NCI-H2107 (cell line): Measurements from ENCODE around the gene LENEP.

Experiments
- DNase-seq: peaks from one replicate; lab custom pipeline; 2025; lab: John Stamatoyannopoulos, UW

Gene LENEP

DNA sequence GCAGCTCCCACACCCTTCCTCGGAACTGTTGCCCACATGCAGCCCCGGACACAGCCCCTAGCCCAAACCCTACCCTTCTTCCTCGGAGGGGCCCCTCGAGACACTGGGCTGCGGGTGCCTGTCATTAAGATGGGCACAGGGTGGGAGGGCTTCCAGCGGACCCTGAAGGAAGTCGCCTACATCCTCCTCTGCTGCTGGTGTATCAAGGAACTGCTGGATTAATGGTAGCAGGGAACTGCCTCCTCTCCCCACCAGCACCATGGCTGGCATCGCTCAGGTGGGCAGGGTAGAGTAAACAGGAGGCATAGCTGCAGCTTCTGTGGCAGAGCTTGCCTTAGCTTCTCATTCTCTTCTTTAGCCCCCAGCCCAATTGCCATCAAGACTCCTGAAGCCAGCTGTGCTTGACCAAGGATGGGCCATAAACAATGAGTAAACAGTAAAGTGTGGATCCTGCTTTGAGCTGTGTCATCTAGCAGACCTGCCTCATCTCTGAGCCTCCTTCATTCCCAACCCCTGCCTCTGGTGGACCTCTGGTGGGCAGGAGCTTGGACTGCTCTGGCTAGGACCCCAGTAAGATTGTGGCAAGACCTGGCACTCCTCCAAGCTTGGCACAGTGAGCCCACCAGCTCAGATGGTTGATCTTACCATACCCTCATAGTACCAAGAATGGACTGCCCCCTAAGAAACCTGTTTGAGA is at the start of gene LENEP:
Gene LENEP, plus strand, starts transcription at position 15 of the 697 bp plus-strand sequence. Its CDS starts 22 bp downstream, at position 37.
- no peak for DNase-seq

GRCh38 chr1:154943649-154944400 is 49.6 kb upstream of the LENEP start:
- no peak for DNase-seq

DNA sequence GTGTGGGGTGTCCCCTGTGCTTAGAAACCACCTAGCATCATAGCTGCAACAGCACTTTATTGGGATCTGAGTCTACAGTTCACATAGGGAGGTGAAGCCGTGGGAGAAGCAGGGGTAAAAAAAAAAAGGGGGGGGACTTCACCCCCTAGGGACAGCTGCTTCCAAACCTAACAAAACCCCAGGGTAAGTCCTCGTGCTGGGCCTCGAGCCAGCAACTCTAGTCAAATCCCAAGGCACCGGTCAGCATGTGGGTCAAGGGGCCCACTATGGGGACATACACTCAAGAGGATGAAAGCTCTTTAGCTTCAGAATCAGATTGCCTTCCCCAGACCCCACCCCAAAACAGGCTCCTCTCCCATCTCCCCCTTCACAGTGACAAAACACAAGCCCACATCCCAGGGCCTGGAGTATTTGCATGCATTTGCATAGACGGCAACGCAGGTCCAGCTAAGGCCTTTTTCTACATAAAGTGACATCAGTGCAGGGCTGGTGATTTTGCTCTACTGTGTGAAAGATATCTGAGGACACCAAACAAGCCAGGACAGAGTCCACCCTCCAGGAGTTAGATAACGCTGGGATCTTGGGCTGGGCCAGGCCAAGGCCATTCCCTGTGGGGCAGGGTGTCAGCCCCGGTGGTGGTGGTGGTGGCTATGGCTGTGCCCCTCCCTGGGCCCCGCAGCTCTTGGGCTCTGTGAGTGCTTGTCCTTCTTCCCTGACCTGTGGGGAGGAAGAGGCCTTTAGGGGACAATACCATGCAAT is 48.8 kb upstream of the LENEP start:
- no peak for DNase-seq

DNA sequence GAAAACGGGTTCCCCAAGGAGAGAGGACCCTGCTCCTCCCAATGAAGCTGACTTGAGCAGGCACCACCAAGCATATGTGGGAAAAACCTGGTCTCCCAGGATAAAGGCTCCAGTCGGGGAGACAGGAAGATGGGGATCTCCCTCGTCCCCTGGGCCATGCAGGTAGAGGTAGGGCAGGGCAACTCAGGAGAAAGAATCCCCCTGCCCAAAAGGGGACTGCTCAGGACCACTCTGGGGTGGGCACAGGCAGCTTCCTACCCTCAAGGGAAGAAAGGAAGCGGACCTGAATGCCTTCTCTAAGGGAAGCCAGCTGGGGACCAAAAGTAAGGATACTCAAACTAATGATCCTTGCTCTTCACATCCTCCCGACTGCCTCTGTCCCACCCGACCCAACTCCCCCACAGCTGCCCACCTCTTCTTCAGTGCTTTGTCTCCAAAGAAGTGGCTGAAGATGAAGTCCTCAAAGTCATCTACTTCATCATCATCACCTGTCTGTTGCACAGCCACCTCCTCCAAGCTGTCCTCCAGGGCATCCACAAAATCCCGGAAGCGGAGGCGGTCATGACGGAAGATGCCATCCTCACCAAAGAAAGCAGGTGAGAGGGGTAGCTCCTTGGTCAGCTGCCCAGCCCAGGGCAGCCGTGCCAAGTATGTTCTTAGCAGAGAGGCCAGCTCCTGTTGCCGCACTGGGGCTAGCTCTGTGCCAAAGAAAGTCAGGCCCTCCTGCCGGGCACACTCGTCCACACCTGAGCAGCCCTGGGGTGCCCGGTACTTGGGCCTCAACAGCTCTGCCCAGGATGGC is 48.0 kb upstream of the LENEP start:
- DNase-seq = no peak

- no peak for DNase-seq
These were observed 47.2 kb upstream of the LENEP start for GRCh38 chr1:154945962-154946850.

- DNase-seq = no peak
These were observed 45.3 kb upstream of the LENEP start for GRCh38 chr1:154948079-154948478.

GRCh38 chr1:154951901-154952657 is 41.3 kb upstream of the LENEP start:
- DNase-seq = no peak

DNA sequence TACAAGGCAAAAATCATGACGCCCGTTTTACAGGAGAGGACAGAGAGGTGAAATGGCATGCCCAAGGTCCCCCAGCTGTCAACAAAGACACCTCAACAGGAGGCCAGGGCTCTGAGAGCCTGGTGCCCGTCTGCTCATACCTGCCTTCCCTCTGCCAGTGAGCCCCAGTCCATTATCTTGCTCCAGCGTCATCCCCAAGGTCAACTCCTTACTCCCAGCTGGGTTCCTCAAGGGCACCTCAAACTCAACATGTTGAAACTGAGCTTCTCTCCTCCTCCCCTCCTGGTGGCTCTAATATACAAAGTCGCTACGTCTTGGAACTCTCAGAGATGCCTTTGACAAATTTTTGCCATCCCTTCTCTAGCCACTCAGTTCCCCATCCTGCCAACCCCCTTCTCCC is 40.7 kb upstream of the LENEP start:
- no peak for DNase-seq

GRCh38 chr1:154953611-154954038 is 39.8 kb upstream of the LENEP start:
- no peak for DNase-seq

GRCh38 chr1:154954541-154954940 is 38.8 kb upstream of the LENEP start:
- DNase-seq = no peak

DNA sequence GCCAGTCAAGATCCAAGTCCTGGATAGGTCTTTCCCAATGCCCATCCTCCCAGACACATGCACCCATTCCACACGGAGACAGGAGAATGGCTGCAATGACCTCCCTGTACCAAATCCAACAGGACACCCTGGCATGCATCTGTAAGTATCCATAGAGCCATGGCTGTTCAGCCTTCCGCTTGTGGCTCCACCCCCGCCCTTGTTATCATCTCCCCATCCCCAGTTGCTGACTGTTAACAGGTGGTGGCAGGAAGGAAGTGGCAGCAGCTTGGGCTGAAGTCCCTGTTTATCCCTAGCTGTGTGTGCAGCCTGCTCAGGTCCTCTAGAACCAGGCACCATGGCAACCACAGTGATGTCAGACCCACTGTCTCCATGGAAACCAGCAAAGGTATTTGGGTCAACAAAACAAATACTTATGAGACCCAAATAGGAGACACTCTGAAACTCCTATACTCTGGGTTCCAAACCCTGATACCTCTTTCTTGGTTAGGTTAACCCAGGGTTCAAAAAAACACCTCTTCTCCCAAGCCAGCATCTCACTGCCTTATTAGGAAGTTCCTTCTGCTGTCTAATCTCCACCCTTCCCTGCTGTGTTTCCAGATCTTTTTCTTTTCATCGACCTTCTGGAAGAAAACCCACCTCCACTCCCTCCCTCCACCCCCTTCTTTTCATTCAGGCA is 38.2 kb upstream of the LENEP start:
- DNase-seq = no peak

GRCh38 chr1:154955718-154956543 is 37.5 kb upstream of the LENEP start, which contains the start of gene PBXIP1:
TSS of gene PBXIP1 (minus strand) at chr1:154956099. CDS start at chr1:154953721, 2,378 bp downstream.
- DNase-seq = peak; percentile 79

DNA sequence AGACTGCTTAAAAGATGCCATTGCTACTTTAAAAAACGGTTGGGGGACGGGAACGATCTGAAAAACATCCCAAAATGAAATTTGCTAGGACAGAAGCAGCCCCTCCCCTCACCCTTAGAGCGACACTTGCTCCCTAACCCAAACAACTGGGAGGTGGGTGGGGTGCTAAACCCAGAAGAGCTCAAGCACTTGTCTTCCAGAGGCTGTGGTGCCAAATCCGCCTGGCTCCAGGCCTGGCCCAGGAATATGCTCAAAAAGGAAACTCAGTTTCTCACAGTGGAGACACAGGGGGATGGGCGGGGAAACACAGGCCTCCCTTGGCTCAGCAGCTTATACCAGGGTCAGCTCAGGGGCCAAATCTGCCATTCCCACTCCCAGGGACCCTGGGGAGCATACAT is 36.8 kb upstream of the LENEP start:
- DNase-seq = no peak

DNA sequence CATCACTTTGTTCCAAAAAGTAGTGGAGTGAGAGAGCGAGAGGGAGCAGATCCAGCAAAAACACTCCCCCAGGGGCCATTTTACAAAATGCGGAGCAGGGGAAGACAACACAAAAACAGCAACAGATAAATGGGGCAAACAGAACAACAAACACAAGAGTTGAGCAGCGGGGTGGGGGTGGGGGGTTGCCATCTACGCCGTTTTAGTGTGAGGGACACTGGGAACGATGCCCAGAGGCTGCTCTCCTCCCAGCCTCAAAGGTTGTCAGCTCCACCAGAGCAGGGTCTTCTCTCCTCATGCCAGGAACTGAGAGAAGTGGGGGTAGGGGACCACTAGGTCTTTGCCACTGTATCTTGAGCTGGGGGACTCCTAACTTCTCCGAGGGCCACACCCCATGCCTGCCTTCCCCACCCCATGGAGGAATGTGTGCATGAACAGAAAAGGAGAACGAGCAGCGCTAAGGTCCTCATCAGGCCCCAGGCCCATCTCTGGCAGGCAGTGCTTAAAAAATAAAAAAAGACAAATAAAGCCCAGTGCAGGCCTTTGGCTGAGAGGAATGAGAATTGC is 36.2 kb upstream of the LENEP start:
- DNase-seq = no peak

DNA sequence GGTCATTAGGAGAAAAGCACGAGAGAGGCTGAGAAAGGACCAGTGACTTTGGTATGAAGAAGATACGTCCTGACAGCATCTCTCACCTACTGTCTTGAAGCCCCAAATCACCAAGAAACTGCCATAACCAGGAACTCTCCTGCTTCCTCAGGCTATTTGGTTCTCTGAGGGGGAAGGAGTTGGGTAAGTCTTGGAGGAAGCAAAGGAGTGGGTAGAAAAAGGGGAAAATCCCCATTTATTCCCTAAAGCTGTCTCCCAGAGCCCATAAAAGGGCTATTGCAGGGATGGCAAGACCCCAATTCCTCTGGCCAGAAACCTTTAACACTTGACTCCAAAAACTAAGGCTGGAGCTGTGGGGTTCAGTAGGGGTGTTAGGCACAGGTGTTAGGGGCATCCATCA is 35.4 kb upstream of the LENEP start:
- DNase-seq = no peak

- DNase-seq = no peak
These were observed 34.5 kb upstream of the LENEP start for GRCh38 chr1:154958681-154959425.

DNA sequence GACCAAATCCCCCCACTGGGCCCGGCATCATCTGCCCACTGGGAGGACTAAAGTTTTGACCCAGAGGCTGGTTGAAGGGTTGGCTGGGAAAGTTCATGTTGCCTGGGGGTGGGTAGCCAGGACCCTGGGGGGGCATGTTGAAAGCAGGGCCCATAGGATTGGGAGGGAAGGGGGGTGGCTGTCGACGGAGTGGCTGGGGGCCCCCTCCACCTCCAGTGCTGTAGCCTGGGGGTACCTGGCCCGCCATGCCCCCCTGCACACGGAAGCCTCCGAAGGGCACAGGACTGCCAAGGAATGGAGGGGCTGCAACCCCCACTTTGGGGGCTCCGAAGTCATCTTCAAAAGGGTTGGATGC is 34.0 kb upstream of the LENEP start:
- DNase-seq = no peak
